HCT116 (cell line): ENCODE measurements around the gene BRMS1. TPM values are rescaled to one million over a fixed set of nuclear protein-coding genes. Genes with fewer than 3 reads are reported as not detected.

ENCODE experiments used
- ATAC-seq: fragments of 200-7000 bp; cut with Tn5 transposase; 2 replicates; pipeline ENCODE4 v1.9.1; 2020; ENCODE audit warnings: mild to moderate bottlenecking, moderate library complexity
- BruUV-seq: library from RNA; stranded (reverse); fragments of 400-500 nt; replicated peaks from 2 replicates; lab custom pipeline; 2021; lab: Mats Ljungman, UMichigan
- CTCF ChIA-PET: fragments of 300-600 bp; sonication (Branson Sonifier 250); formaldehyde crosslinking; loops from one replicate; lab custom pipeline; 2021; ENCODE audit warnings: antibody characterized with exemption; lab: Charles Lee
- POLR2A ChIA-PET: fragments of 300-600, 350-600 bp; sonication (Branson Sonifier 250); formaldehyde crosslinking; loops from one replicate; lab custom pipeline; 2021; ENCODE audit warnings: antibody characterized with exemption; lab: Charles Lee
- RAD21 ChIA-PET, 2 experiments: fragments of 300-600 bp; sonication (Branson Sonifier 250); formaldehyde crosslinking; loops; one replicate each; lab custom pipeline; 2023; ENCODE audit warnings: low total read pairs in 2 of 2; ENCODE audit not compliant: uncharacterized antibody in 2 of 2, unreplicated experiment in 2 of 2, low non-redundant PET in 1 of 2; lab: Charles Lee
- DNase-seq: peaks from one replicate; pipeline ENCODE4 v3.0.0-alpha.2; 2010; ENCODE audit warnings: low read depth, low spot score
- H2AFZ ChIP-seq: fragments of 200-600 bp; shearing (Covaris generic), sonication (generic); 2 replicates; pipeline ENCODE4 v1.6.1; 2017; ENCODE audit warnings: low read depth, mixed run types, mixed read lengths, antibody characterized with exemption, low read length; ENCODE audit not compliant: poor library complexity, severe bottlenecking
- H3K27ac ChIP-seq: 2 replicates; pipeline ENCODE4 v1.5.1; 2012; ENCODE audit warnings: low read depth, low read length
- H3K27me3 ChIP-seq: fragments of 200-600 bp; sonication (generic); 2 replicates; pipeline ENCODE4 v1.6.1; 2016; ENCODE audit warnings: mixed run types, low read length, mixed read lengths; ENCODE audit not compliant: insufficient read depth
- H3K36me3 ChIP-seq, 2 experiments: fragments of 200-500 bp in 1 of 2; fragments of 200-600 bp in 1 of 2; sonication (Bioruptor generic) in 1 of 2; sonication (generic) in 1 of 2; 2 replicates each; pipeline versions ENCODE4 v1.5.1 to v1.6.1; 2014 to 2016; ENCODE audit warnings: low read length in 2 of 2, inconsistent platforms in 1 of 2, mixed read lengths in 1 of 2, mixed run types in 1 of 2; ENCODE audit not compliant: insufficient read depth in 2 of 2, control insufficient read depth in 1 of 2
- H3K4me1 ChIP-seq, 2 experiments: fragments of 200-600 bp in 1 of 2; sonication (generic) in 1 of 2; 2 replicates each; pipeline versions ENCODE4 v1.5.1 to v1.6.1; 2012 to 2017; ENCODE audit warnings: low read length in 2 of 2, inconsistent platforms in 1 of 2, mild to moderate bottlenecking in 1 of 2, mixed read lengths in 1 of 2, mixed run types in 1 of 2, moderate library complexity in 1 of 2; ENCODE audit not compliant: insufficient read depth in 2 of 2, control insufficient read depth in 1 of 2
- H3K4me2 ChIP-seq: fragments of 200-600 bp; sonication (generic); 2 replicates; pipeline ENCODE4 v1.6.1; 2017; ENCODE audit warnings: mixed run types, low read length, mixed read lengths
- H3K4me3 ChIP-seq, 2 experiments: fragments of 200-600 bp in 1 of 2; sonication (generic) in 1 of 2; replicated peaks in 1 of 2; 2 replicates each; pipeline ENCODE4 v1.5.1; 2011 to 2016; ENCODE audit warnings: low read length in 2 of 2, control low read depth in 1 of 2, low read depth in 1 of 2, mild to moderate bottlenecking in 1 of 2, mixed read lengths in 1 of 2, mixed run types in 1 of 2
- H3K79me2 ChIP-seq: fragments of 200-600 bp; sonication (generic); 2 replicates; pipeline ENCODE4 v1.6.1; 2017; ENCODE audit warnings: mild to moderate bottlenecking, mixed run types, low read length, moderate library complexity, mixed read lengths; ENCODE audit not compliant: insufficient read depth
- H3K9ac ChIP-seq: fragments of 200-600 bp; sonication (generic); 2 replicates; pipeline ENCODE4 v1.6.1; 2016; ENCODE audit warnings: low read length, mixed read lengths
- H3K9me2 ChIP-seq: fragments of 200-600 bp; sonication (generic), shearing (Covaris generic); 2 replicates; pipeline ENCODE4 v1.6.1; 2017; ENCODE audit warnings: mixed run types, mild to moderate bottlenecking, moderate library complexity; ENCODE audit not compliant: insufficient read depth
- H3K9me3 ChIP-seq, 2 experiments: fragments of 200-500 bp in 1 of 2; fragments of 200-600 bp in 1 of 2; sonication (Bioruptor generic) in 1 of 2; sonication (generic) in 1 of 2; 2 replicates each; pipeline ENCODE4 v1.6.1; 2014 to 2017; ENCODE audit warnings: low read length in 2 of 2, mixed read lengths in 2 of 2, inconsistent platforms in 1 of 2, low read depth in 1 of 2, mild to moderate bottlenecking in 1 of 2, mixed run types in 1 of 2, moderate library complexity in 1 of 2; ENCODE audit not compliant: control insufficient read depth in 1 of 2, insufficient read depth in 1 of 2
- H4K20me1 ChIP-seq: fragments of 200-600 bp; sonication (generic), shearing (Covaris generic); 2 replicates; pipeline ENCODE4 v1.6.1; 2017; ENCODE audit warnings: mixed run types, mild to moderate bottlenecking, moderate library complexity; ENCODE audit not compliant: insufficient read depth
- ATF3 ChIP-seq: IDR thresholded peaks from 2 replicates; pipeline ENCODE4 v1.6.1; 2012
- CBX3 ChIP-seq: IDR thresholded peaks from 2 replicates; pipeline ENCODE4 v1.6.1; 2012; ENCODE audit warnings: low read depth
- CEBPB ChIP-seq: IDR thresholded peaks from 2 replicates; pipeline ENCODE4 v1.6.1; 2012; ENCODE audit warnings: low read depth
- EGR1 ChIP-seq: IDR thresholded peaks from 2 replicates; pipeline ENCODE4 v1.6.1; 2012; ENCODE audit warnings: low read depth
- ELF1 ChIP-seq: IDR thresholded peaks from 2 replicates; pipeline ENCODE4 v1.6.1; 2012; ENCODE audit warnings: low read depth, borderline replicate concordance
- EZH2 ChIP-seq: fragments of 200-600 bp; sonication (generic); IDR thresholded peaks from 2 replicates; pipeline ENCODE4 v1.6.1; 2017; ENCODE audit warnings: antibody characterized with exemption, mixed run types
- EZH2phosphoT487 ChIP-seq: fragments of 200-600 bp; IDR thresholded peaks from 2 replicates; pipeline ENCODE4 v1.6.1; 2018; ENCODE audit warnings: antibody characterized with exemption, borderline replicate concordance
- FOSL1 ChIP-seq: IDR thresholded peaks from 2 replicates; pipeline ENCODE4 v1.6.1; 2012; ENCODE audit warnings: low read depth
- JUND ChIP-seq: IDR thresholded peaks from 2 replicates; pipeline ENCODE4 v1.6.1; 2012
- POLR2A ChIP-seq: IDR thresholded peaks from 2 replicates; pipeline ENCODE4 v1.7.0; 2011; ENCODE audit warnings: borderline replicate concordance; ENCODE audit not compliant: insufficient read depth, insufficient read length; ENCODE audit errors: extremely low read depth
- POLR2AphosphoS5 ChIP-seq: IDR thresholded peaks from 2 replicates; pipeline ENCODE4 v1.6.1; 2011; ENCODE audit warnings: mild to moderate bottlenecking, low read depth, low read length, moderate library complexity
- RAD21 ChIP-seq: IDR thresholded peaks from 2 replicates; pipeline ENCODE4 v1.6.1; 2012; ENCODE audit warnings: low read depth, mild to moderate bottlenecking
- REST ChIP-seq: IDR thresholded peaks from 2 replicates; pipeline ENCODE4 v1.6.1; 2012; ENCODE audit warnings: low read depth
- SIN3A ChIP-seq: IDR thresholded peaks from 2 replicates; pipeline ENCODE4 v1.6.1; 2012; ENCODE audit warnings: low read depth
- SP1 ChIP-seq: IDR thresholded peaks from 2 replicates; pipeline ENCODE4 v1.6.1; 2012; ENCODE audit warnings: low read depth
- SRF ChIP-seq: IDR thresholded peaks from 2 replicates; pipeline ENCODE4 v1.6.1; 2012; ENCODE audit warnings: low read depth
- TCF7L2 ChIP-seq: IDR thresholded peaks from 2 replicates; pipeline ENCODE4 v1.7.0; 2011; ENCODE audit warnings: borderline replicate concordance, inconsistent platforms; ENCODE audit not compliant: insufficient read depth, insufficient read length; ENCODE audit errors: extremely low read depth
- YY1 ChIP-seq: IDR thresholded peaks from 2 replicates; pipeline ENCODE4 v1.6.1; 2011; ENCODE audit warnings: low read length, low read depth, moderate library complexity, mild to moderate bottlenecking; ENCODE audit not compliant: insufficient replicate concordance; ENCODE audit errors: extremely low read depth
- ZBTB33 ChIP-seq: IDR thresholded peaks from 2 replicates; pipeline ENCODE4 v1.6.1; 2011; ENCODE audit warnings: mild to moderate bottlenecking, low read length, moderate library complexity; ENCODE audit not compliant: insufficient replicate concordance; ENCODE audit errors: extremely low read depth
- ZFX ChIP-seq: fragments of 450-650 bp; IDR thresholded peaks from 2 replicates; pipeline ENCODE4 v1.6.1; 2017
- ZNF274 ChIP-seq: fragments of 200-500 bp; sonication (Bioruptor generic); IDR thresholded peaks from 2 replicates; pipeline ENCODE4 v1.6.1; 2014; ENCODE audit warnings: mild to moderate bottlenecking, low read depth, low read length, inconsistent platforms
- intact Hi-C: fragments of 100-400 bp; cut with micrococcal nuclease; formaldehyde crosslinking; loops from 2 replicates; pipeline ENCODE4 v1.10.0; 2022
- total RNA-seq: library from RNA; stranded (reverse); gene quantifications from one replicate; pipeline ENCODE4 v1.2.1, GENCODE V29; 2021; ENCODE audit not compliant: unreplicated experiment
- TF ChIP-seq, protein P1 (sequence below): IDR thresholded peaks from 2 replicates; pipeline ENCODE4 v1.6.1; 2012

Gene BRMS1
- total RNA-seq, 1 experiment from 2014 or later, result 42.1 TPM

DNA sequence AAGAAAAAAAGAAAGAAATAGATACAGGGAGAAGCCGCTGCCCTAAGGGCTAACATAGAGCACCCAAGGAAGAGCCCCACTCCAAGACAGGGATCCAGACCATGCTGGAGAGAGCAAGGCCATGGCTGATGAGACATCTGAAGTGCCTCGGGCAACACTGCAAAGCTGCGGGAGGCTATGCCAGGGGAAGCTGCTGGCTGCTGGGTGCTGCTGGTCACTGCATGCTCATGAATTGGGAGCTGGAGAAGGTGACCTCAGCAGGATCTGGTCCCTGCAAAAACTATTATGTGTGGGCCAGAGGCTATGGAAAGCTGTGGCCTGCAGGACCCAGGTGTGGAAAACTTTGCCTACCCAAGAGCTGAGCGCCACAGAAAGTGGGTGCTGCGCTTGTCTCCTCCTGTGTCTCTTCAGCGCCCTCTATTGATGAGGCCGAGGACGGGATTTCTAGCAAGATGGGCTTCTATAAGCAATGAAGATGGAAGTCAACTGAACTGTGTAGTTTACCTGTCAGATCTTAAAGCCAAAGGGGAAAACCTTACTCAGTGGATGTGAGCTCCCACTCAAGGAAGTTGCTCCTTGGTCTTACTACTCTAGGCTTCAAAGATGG lies 44.0 kb upstream of the BRMS1 start:
- H2AFZ ChIP-seq, result peak overlapping the region; percentile 77
- RAD21 ChIA-PET, result interaction anchor here (0.6 to 0.7 kb wide), 2 partner anchors 15 to 1059 kb away, joined by 3 read pairs; no protein-coding TSS in a partner anchor
- TF ChIP-seq CEBPB (no peak), ELF1 (no peak), FOSL1 (no peak), POLR2AphosphoS5 (no peak), RAD21 (peak; percentile 87), JUND (no peak), TCF7L2 (no peak), SRF (no peak), CBX3 (no peak), POLR2A (no peak), REST (no peak), ATF3 (no peak), EGR1 (no peak), SP1 (no peak; the same call in 1 of the 2 replicates), ZFX (no peak), YY1 (peak; percentile 62), ZNF274 (no peak), EZH2phosphoT487 (no peak), SIN3A (no peak), EZH2 (no peak), ZBTB33 (no peak)
- TF ChIP-seq, protein P1, sequence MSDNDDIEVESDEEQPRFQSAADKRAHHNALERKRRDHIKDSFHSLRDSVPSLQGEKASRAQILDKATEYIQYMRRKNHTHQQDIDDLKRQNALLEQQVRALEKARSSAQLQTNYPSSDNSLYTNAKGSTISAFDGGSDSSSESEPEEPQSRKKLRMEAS, result no peak

More for the DNA sequence above, 44.0 kb upstream of the BRMS1 start:
- Histone ChIP-seq H3K9ac (no peak overlapping the region), H3K79me2 (no peaks in the 10 kb centered on the region), H3K4me1 (peaks cover 16 to 32% of the 10 kb centered on the region in 2 experiments; a peak in 3 of 4 replicates), H3K36me3 (no peaks in the 10 kb centered on the region), H3K4me3 (no peak overlapping the region), H3K4me2 (peak overlapping the region; percentile 43), H3K27ac (no peak overlapping the region), H3K9me2 (no peaks in the 10 kb centered on the region), H4K20me1 (no peaks in the 10 kb centered on the region), H3K27me3 (no peaks in the 10 kb centered on the region), H3K9me3 (no peaks in the 10 kb centered on the region)
- intact Hi-C loops, result loop anchor here (5.0 kb wide), 1 partner anchor 77 kb away; no protein-coding TSS in a partner anchor
- BruUV-seq, result no TSS peak
- POLR2A ChIA-PET, result interaction anchor here (0.6 to 0.9 kb wide), 4 partner anchors 16 to 633 kb away, joined by 3 to 4 read pairs (median 3); no protein-coding TSS in a partner anchor
- CTCF ChIA-PET, result interaction anchor here (0.6 to 10.1 kb wide), 25 partner anchors 9 to 715 kb away, joined by 3 to 121 read pairs (median 5); partner anchors contain the start of genes BRMS1, DPP3, MRPL11 and RBM4B
- DNase-seq, result peak; percentile 75
- ATAC-seq, result peak; percentile 80
